Activated CD8-positive, alpha-beta T cell treated with anti-CD3 and anti-CD28 coated beads, Interleukin-2, amount 10 ng/mL, durations not matched to agents 7 days and 5 days (primary cell): ENCODE measurements around the gene DNAJC27. TPM values are rescaled to one million over a fixed set of nuclear protein-coding genes. Genes with fewer than 3 reads are reported as not detected.

Experiments
- ATAC-seq: fragments of 150-1000 bp; cut with Tn5 transposase; one replicate; pipeline ENCODE4 v1.10.0; 2021; ENCODE audit warnings: moderate library complexity
- CTCF ChIA-PET: fragments of 350-600 bp; sonication (Branson Sonifier 250); formaldehyde crosslinking; loops from one replicate; lab custom pipeline; 2021; ENCODE audit warnings: antibody characterized with exemption; lab: Charles Lee
- POLR2A ChIA-PET: fragments of 350-600 bp; sonication (Branson Sonifier 250); formaldehyde crosslinking; loops from one replicate; lab custom pipeline; 2021; ENCODE audit warnings: antibody characterized with exemption; lab: Charles Lee
- DNase-seq: peaks from one replicate; pipeline ENCODE4 v3.0.0-alpha.2; 2020
- H3K27ac Mint-ChIP-seq: one replicate; pipeline ENCODE4 v1.8.0; 2021; ENCODE audit warnings: mild to moderate bottlenecking, mixed read lengths
- H3K27me3 Mint-ChIP-seq: one replicate; pipeline ENCODE4 v1.8.0; 2021; ENCODE audit warnings: low read depth, mixed read lengths
- H3K36me3 Mint-ChIP-seq: one replicate; pipeline ENCODE4 v1.8.0; 2021; ENCODE audit warnings: low read depth, mixed read lengths
- H3K4me1 Mint-ChIP-seq: one replicate; pipeline ENCODE4 v1.8.0; 2021; ENCODE audit warnings: low read depth, mixed read lengths
- H3K4me3 Mint-ChIP-seq: one replicate; pipeline ENCODE4 v1.8.0; 2021; ENCODE audit warnings: mild to moderate bottlenecking, mixed read lengths
- H3K9me3 Mint-ChIP-seq: one replicate; pipeline ENCODE4 v1.8.0; 2022; ENCODE audit warnings: mixed read lengths; ENCODE audit not compliant: insufficient read depth
- total RNA-seq, 2 experiments: library from RNA; stranded (reverse); gene quantifications; one replicate each; pipeline ENCODE4 v1.2.3, GENCODE V29; 2021

DNAJC27 gene
- total RNA-seq, 2 experiments from 2014 or later, result 6.5 to 8.0 TPM

DNA sequence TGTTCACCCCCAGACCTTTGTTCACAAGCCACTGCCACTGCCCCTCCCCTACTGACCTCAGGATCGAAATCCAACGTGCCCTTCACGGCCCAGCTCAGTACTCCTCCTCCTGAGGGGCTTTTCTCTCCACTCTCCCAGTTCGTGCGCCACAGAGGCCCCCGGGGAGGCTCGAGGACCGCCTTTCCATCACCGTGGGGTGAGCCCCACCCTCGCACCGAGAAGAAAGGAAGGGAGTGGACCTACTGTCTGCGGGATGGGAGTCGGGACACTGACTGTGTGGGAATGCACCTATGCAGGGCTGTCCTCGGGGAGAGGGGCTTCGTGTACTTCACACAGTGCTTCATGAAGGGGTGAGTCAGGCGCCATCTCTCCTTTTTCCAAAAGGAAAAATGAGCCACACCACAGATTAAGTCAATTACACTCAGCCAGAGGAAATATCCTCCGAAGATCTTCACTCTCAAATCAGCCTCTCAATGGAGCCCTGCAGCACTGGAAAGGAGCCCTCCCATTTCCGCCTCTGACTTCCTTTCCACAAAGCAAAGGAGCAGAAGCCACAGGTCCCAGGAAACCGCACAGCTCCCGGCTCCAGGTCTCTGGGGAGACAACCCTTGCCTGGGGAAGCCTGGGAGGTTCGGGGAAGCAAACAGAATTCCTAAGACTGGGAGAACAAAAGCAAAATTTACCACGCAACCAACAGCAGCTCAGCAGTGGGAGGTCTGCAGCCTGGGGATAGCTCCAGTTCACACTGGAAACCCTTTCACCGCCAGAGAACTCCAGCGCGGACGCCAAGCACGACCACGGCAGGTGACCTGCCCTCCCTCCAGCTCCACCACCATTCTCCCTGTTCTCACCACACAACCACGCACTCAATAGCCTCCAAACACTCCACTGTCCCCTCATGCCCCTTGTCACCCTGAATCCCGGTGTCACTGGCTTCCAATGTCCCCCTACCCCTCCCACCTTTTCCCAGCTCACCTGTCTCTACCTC lies 73.3 kb downstream of the DNAJC27 start:
- no peaks in the 10 kb centered on the region for H3K4me1 Mint-ChIP-seq
- ATAC-seq (no peak), DNase-seq (no peak)
- H3K36me3 Mint-ChIP-seq, result peaks cover 65% of the 10 kb centered on the region
- H3K27me3 Mint-ChIP-seq, result no peaks in the 10 kb centered on the region
- POLR2A ChIA-PET, result no interaction called here
- H3K4me3 Mint-ChIP-seq, result no peak overlapping the region
- CTCF ChIA-PET, result interaction anchor here (1.2 kb wide), 1 partner anchor 28 kb away, joined by 3 read pairs; no protein-coding TSS in a partner anchor
- no peak overlapping the region for H3K27ac Mint-ChIP-seq
- H3K9me3 Mint-ChIP-seq, result peaks cover 32% of the 10 kb centered on the region

- CTCF ChIA-PET, result no interaction called here
- H3K27ac Mint-ChIP-seq, result no peak overlapping the region
- no peaks in the 10 kb centered on the region for H3K4me1 Mint-ChIP-seq
Observed at GRCh38 chr2:24894750-24895149, 77.0 kb downstream of the DNAJC27 start.

GRCh38 chr2:24893934-24894333 lies 77.8 kb downstream of the DNAJC27 start:
- ChIA-PET POLR2A (no interaction called here), CTCF (no interaction called here)
- H3K4me1 Mint-ChIP-seq, result no peaks in the 10 kb centered on the region
- H3K4me3 Mint-ChIP-seq, result no peak overlapping the region
- no peak for ATAC-seq
- H3K27ac Mint-ChIP-seq, result no peak overlapping the region
- no peak for DNase-seq
- no peaks in the 10 kb centered on the region for H3K27me3 Mint-ChIP-seq
- H3K36me3 Mint-ChIP-seq, result peaks cover 52% of the 10 kb centered on the region
- H3K9me3 Mint-ChIP-seq, result peaks cover 40% of the 10 kb centered on the region

More at GRCh38 chr2:24894750-24895149, 77.0 kb downstream of the DNAJC27 start:
- DNase-seq (no peak), ATAC-seq (no peak)
- Mint-ChIP-seq H3K9me3 (peaks cover 40% of the 10 kb centered on the region), H3K4me3 (no peak overlapping the region), H3K36me3 (peaks cover 60% of the 10 kb centered on the region), H3K27me3 (no peaks in the 10 kb centered on the region)
- POLR2A ChIA-PET, result no interaction called here

Other genes starting within 250 kb of the DNAJC27 start
- 10 to 100 TPM; 28.9 to 32.9 TPM for gene PTRHD1, start 178.6 kb downstream of the DNAJC27 start, total RNA-seq
- gene CENPO, start 178.5 kb downstream of the DNAJC27 start, total RNA-seq, result 10 to 100 TPM; 53.9 to 56.1 TPM
- 10 to 100 TPM; 52.9 to 62.7 TPM for gene ADCY3, start 51.7 kb downstream of the DNAJC27 start, total RNA-seq
- under 1 TPM; 0.05 TPM for gene EFR3B, start 70.1 kb upstream of the DNAJC27 start, total RNA-seq
- gene POMC, start 196.6 kb upstream of the DNAJC27 start, total RNA-seq, result 1 to 10 TPM; 2.1 to 3.4 TPM